ENCODE data around the gene PTH2. TPM values are rescaled to one million over a fixed set of nuclear protein-coding genes. Genes with fewer than 3 reads are reported as not detected.

The PTH2 gene
- total RNA-seq, 1 donor from 2014 or later: not detected

DNA sequence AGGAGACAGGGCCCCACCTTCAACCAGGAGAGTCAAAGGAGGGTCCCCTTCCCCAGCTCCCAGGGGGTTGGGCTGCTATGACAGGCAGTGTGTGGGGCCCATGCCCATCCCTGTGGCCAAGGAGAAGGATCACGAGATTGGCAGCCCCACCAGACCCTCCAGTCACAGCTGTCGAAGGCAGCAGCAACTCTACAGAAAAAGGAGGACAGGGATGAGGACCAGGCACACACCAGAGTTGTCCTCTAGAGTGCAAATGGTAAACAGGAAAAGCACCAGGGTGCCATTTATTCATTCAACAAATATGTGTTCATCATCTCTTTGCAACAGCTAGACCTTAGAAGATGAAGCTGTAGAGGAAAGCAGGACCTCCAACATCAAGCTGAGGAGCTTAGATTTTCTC is 4.1 kb downstream of the PTH2 start:
- Histone ChIP-seq H3K36me3 (no peaks in the 10 kb centered on the region), H3K4me3 (no peak overlapping the region), H3K9me3 (no peaks in the 10 kb centered on the region), H3K27ac (no peak overlapping the region), H3K27me3 (peaks cover 19% of the 10 kb centered on the region), H3K4me1 (peaks cover 6 to 17% of the 10 kb centered on the region in 2 donors)
- intact Hi-C loops (cut with DNase I): no loop called here
- TF ChIP-seq, protein P1, sequence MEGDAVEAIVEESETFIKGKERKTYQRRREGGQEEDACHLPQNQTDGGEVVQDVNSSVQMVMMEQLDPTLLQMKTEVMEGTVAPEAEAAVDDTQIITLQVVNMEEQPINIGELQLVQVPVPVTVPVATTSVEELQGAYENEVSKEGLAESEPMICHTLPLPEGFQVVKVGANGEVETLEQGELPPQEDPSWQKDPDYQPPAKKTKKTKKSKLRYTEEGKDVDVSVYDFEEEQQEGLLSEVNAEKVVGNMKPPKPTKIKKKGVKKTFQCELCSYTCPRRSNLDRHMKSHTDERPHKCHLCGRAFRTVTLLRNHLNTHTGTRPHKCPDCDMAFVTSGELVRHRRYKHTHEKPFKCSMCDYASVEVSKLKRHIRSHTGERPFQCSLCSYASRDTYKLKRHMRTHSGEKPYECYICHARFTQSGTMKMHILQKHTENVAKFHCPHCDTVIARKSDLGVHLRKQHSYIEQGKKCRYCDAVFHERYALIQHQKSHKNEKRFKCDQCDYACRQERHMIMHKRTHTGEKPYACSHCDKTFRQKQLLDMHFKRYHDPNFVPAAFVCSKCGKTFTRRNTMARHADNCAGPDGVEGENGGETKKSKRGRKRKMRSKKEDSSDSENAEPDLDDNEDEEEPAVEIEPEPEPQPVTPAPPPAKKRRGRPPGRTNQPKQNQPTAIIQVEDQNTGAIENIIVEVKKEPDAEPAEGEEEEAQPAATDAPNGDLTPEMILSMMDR (IDR thresholded peaks at IDR 0.05): no peak
- DNase-seq (ENCODE audit: low spot score in 2 of 2): no peak

DNA sequence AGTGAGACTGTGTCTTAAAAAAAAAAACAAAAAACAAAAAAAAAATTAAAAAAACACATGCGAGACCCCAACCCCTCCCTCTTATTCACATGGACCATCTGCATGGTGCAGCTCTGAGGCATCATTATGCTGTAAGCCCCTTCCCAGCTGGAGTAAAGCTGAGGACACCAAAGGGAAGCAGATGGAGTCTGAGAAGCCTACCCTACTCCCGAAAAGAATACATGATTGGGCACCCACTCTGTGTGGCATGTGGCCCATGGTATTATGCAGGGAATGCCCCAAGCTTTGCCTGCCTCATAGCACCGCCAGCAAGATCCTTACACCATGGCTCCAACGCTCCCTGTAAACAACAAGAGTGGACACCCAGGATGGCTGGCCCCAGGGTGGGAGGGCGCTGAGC is 4.7 kb downstream of the PTH2 start:
- TF ChIP-seq, protein P1 (IDR thresholded peaks at IDR 0.05): no peak
- Histone ChIP-seq H3K27me3 (peaks cover 19% of the 10 kb centered on the region), H3K4me1 (peaks cover 6 to 17% of the 10 kb centered on the region in 2 donors), H3K9me3 (no peaks in the 10 kb centered on the region), H3K4me3 (no peak overlapping the region), H3K27ac (no peak overlapping the region), H3K36me3 (no peaks in the 10 kb centered on the region)
- intact Hi-C loops (cut with DNase I): no loop called here
- no peak for DNase-seq (ENCODE audit: low spot score in 2 of 2)

DNA sequence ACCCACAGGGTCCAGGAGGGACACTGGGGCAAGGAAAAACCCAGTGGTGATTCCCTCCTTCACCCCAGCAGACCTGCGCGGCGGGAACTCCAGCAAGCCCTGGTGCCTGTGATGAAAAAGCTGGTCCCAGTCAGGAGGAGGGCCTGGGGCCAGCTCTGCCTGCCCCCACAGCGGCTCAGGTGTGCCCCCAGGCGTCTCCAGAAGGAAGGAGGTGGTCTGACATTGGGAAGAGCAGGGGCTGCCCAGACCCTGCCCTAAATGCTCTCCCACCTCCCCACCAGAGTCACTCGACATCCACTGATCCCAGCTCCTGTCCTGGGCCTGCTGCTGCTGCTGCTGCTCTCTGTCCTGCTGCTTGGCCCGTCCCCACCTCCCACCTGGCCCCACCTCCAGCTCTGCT is 6.2 kb downstream of the PTH2 start:
- Histone ChIP-seq H3K4me1 (peaks cover 3 to 4% of the 10 kb centered on the region in 2 donors), H3K4me3 (no peak overlapping the region), H3K27me3 (peaks cover 5% of the 10 kb centered on the region), H3K27ac (no peak overlapping the region), H3K9me3 (no peaks in the 10 kb centered on the region), H3K36me3 (no peaks in the 10 kb centered on the region)
- TF ChIP-seq, protein P1 (IDR thresholded peaks at IDR 0.05): no peak
- DNase-seq (ENCODE audit: low spot score in 2 of 2): no peak
- intact Hi-C loops (cut with DNase I): no loop called here

DNA sequence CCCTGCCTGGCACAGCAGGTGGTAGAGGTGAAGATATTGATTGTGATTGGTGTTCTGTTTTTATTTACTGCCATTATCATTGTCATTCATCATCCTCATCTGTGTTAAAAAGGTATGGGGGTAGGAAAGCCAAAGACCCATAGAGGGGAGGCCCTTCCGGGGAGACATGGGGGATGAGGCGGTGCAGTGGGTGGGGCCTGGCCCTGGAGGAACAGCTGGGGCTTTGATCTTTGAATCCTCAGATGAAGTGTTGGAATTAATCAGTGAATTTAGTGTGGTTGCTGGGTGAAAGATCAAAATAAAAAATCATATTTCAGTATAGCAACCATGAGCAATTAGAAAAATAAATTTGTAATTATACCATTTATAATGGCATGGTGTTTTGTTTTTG is 7.4 kb downstream of the PTH2 start:
- no peak overlapping the region for H3K27ac ChIP-seq
- H3K9me3 ChIP-seq: no peaks in the 10 kb centered on the region
- no peak for DNase-seq (ENCODE audit: low spot score in 2 of 2)
- no peaks in the 10 kb centered on the region for H3K4me1 ChIP-seq
- no peak overlapping the region for H3K4me3 ChIP-seq
- TF ChIP-seq, protein P1 (IDR thresholded peaks at IDR 0.05): no peak
- intact Hi-C loops (cut with DNase I): no loop called here
- no peaks in the 10 kb centered on the region for H3K36me3 ChIP-seq
- peaks cover 5% of the 10 kb centered on the region for H3K27me3 ChIP-seq

DNA sequence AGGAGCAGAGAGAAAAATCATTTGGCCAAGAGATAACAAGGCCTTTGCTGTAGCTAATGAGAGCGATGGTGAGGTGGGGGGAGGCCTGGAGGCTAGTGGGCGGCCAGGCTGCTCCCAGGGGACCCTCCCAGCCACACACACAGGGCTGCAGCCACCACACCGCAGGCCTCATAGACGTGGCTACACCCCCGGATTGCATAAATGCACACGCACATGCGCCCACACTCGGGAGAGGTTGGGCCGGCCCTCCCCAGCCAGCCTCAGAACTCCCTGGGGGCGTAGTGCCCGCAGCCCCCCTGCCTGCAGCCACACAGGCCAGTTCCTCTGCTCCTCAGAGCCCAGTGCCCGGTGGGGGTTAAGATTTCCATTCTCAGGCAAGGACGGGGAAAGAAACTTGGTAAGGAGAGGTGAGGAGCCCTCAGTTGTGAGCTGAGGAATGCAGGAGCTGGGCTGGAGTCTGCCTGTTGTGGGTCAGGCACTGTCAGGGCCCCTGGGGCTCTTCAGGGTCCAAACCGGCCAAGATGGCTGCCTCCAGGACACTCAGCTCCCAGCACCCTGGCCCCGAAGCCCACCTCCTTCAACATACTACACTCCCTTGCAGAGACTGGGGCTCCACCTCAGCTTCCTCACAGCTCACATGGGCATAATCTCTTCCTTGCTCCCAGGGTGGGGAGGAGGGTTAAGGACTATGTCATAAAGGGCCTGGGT is 8.0 kb downstream of the PTH2 start:
- Histone ChIP-seq H3K9me3 (no peaks in the 10 kb centered on the region), H3K36me3 (no peaks in the 10 kb centered on the region), H3K4me3 (no peak overlapping the region), H3K27me3 (peaks cover 5% of the 10 kb centered on the region), H3K27ac (no peak overlapping the region), H3K4me1 (no peaks in the 10 kb centered on the region)
- TF ChIP-seq, protein P1 (IDR thresholded peaks at IDR 0.05): no peak
- intact Hi-C loops (cut with DNase I): no loop called here
- DNase-seq (ENCODE audit: low spot score in 2 of 2): no peak

DNA sequence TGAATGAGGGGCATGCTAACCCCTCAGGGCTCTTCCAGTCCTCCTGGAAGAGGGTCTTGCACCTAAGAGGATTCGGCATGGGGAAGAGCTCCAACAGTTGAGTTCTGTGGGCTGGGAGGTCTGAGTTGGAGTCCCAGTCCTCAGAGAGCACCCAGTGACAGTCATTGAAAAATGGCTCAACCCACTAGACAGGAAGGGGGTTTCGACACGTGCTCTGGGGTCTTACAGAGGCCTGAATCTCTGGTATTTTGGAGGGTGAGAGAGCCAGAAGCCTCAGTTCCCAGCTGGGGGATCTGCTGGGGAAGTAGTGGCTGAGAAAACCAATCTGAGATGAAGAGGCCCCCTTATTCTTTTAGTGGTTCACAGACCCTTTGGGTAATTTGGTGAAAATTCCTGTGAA is 9.0 kb downstream of the PTH2 start:
- Histone ChIP-seq H3K27ac (no peak overlapping the region), H3K4me1 (no peaks in the 10 kb centered on the region), H3K27me3 (peaks cover 5% of the 10 kb centered on the region), H3K4me3 (no peak overlapping the region), H3K9me3 (no peaks in the 10 kb centered on the region), H3K36me3 (no peaks in the 10 kb centered on the region)
- intact Hi-C loops (cut with DNase I): no loop called here
- DNase-seq (ENCODE audit: low spot score in 2 of 2): no peak
- TF ChIP-seq, protein P1 (IDR thresholded peaks at IDR 0.05): no peak
